ENCODE data around the gene ZNF230. TPM values are rescaled to one million over a fixed set of nuclear protein-coding genes. Genes with fewer than 3 reads are reported as not detected.
A peak's percentile ranks its signal among the peaks of the same experiment; 100 is the strongest.

Gene ZNF230
- polyA plus RNA-seq, 3 donors, result 1.0 to 3.9 (median 1.3) TPM

DNA sequence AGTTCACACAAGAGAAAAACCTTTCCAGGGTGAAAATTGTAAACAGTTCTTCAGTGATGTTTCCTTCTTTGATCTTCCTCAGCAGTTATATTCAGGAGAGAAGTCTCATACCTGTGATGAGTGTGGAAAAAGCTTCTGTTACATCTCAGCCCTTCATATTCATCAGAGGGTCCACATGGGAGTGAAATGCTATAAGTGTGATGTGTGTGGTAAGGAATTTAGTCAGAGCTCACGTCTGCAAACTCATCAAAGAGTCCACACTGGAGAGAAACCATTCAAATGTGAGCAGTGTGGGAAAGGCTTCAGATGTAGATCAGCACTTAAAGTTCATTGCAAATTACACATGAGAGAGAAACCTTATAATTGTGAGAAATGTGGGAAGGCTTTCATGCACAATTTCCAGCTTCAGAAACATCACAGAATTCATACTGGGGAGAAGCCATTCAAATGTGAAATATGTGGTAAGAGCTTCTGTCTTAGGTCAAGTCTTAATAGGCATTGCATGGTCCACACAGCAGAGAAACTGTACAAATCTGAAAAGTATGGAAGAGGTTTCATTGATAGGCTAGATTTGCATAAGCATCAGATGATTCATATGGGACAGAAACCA, 29.3 kb downstream of the ZNF230 start:
- intact Hi-C loops (cut with micrococcal nuclease), result no loop called here
- H3K79me2 ChIP-seq (ENCODE audit: insufficient read depth, low read length), result no peaks in the 10 kb centered on the region

DNA sequence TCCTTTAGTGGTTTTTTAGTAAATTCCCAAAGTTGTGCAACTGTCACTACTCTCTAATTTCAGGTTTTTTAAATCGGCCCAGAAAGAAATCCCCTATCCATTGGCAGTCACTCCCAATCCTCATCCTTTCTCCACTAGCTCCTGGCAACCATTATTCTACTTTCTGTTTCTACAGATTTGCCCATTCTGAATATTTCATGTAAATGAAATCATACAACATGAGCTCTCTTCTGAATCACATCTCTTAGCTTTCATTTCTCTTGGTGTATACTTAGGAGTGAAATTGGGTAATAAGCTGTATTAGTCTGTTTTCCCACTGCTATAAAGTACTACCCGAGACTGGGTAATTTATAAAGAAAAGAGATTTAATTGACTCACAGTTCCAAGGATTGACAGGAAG, 39.4 kb downstream of the ZNF230 start:
- intact Hi-C loops (cut with micrococcal nuclease), result no loop called here
- H3K27ac ChIP-seq (ENCODE audit: low read depth in 1 of 2, low read length in 2 of 2), result no peak overlapping the region
- H3K4me1 ChIP-seq (ENCODE audit: control insufficient read depth in 1 of 2, insufficient read depth in 2 of 2, low read length in 2 of 2), result no peaks in the 10 kb centered on the region
- H3K4me3 Mint-ChIP-seq, result no peak overlapping the region
- H3K27me3 ChIP-seq (ENCODE audit: control insufficient read depth in 2 of 2, insufficient read depth in 2 of 2, low read length in 2 of 2), result no peaks in the 10 kb centered on the region
- H3K4me2 ChIP-seq (replicated peaks; ENCODE audit: extremely low read depth, low read length, poor library complexity, severe bottlenecking), result no peak overlapping the region
- peaks cover 0 to 6% (median 3%) of the 10 kb centered on the region in 3 donors for H3K27me3 Mint-ChIP-seq (ENCODE audit: low read depth in 3 of 3)
- H3K4me1 Mint-ChIP-seq, result no peaks in the 10 kb centered on the region
- H4K20me1 ChIP-seq (ENCODE audit: insufficient read depth, low read length), result no peaks in the 10 kb centered on the region
- no peak overlapping the region for H2AFZ ChIP-seq (ENCODE audit: insufficient read depth, low read depth, low read length, poor library complexity, severe bottlenecking)
- no peak overlapping the region for H3K27ac Mint-ChIP-seq
- H3K36me3 ChIP-seq (replicated peaks in 1 of 2; ENCODE audit: control insufficient read depth in 1 of 2, insufficient read depth in 2 of 2, low read length in 2 of 2), result no peaks in the 10 kb centered on the region
- 100% methylated on average over 1 of the region's 2 CpGs for WGBS (ENCODE audit: insufficient coverage)
- no peak for TF ChIP-seq CTCF (IDR thresholded peaks at IDR 0.05)
- no peak overlapping the region for H3K9ac ChIP-seq (ENCODE audit: insufficient read depth, low read length, poor library complexity, severe bottlenecking)
- no peak overlapping the region for H3K4me3 ChIP-seq (replicated peaks in 1 of 3; ENCODE audit: low read depth in 2 of 3, low read length in 3 of 3)
- peaks cover 9 to 47% of the 10 kb centered on the region in 2 donors for H3K9me3 ChIP-seq (replicated peaks in 1 of 2; ENCODE audit: control insufficient read depth in 1 of 2, insufficient read depth in 1 of 2, low read length in 2 of 2)
- no peak for DNase-seq
- no peaks in the 10 kb centered on the region for H3K79me2 ChIP-seq (ENCODE audit: insufficient read depth, low read length)
- no peaks in the 10 kb centered on the region for H3K36me3 Mint-ChIP-seq
- peaks cover 17 to 40% (median 32%) of the 10 kb centered on the region in 7 donors for H3K9me3 Mint-ChIP-seq

More for the DNA sequence above, 29.3 kb downstream of the ZNF230 start:
- Histone ChIP-seq H3K4me1 (ENCODE audit: control insufficient read depth in 1 of 2, insufficient read depth in 2 of 2, low read length in 2 of 2) (no peaks in the 10 kb centered on the region), H2AFZ (ENCODE audit: insufficient read depth, low read depth, low read length, poor library complexity, severe bottlenecking) (no peak overlapping the region), H3K27ac (ENCODE audit: low read depth in 1 of 2, low read length in 2 of 2) (no peak overlapping the region), H3K4me2 (replicated peaks; ENCODE audit: extremely low read depth, low read length, poor library complexity, severe bottlenecking) (no peak overlapping the region), H3K4me3 (replicated peaks in 1 of 3; ENCODE audit: low read depth in 2 of 3, low read length in 3 of 3) (peak overlapping the region in 1 of 3 experiments; percentile 40), H4K20me1 (ENCODE audit: insufficient read depth, low read length) (no peaks in the 10 kb centered on the region), H3K9me3 (replicated peaks in 1 of 2; ENCODE audit: control insufficient read depth in 1 of 2, insufficient read depth in 1 of 2, low read length in 2 of 2) (peaks cover 62 to 99% of the 10 kb centered on the region in 2 donors), H3K27me3 (ENCODE audit: control insufficient read depth in 2 of 2, insufficient read depth in 2 of 2, low read length in 2 of 2) (no peaks in the 10 kb centered on the region), H3K36me3 (replicated peaks in 1 of 2; ENCODE audit: control insufficient read depth in 1 of 2, insufficient read depth in 2 of 2, low read length in 2 of 2) (peaks cover 38 to 56% of the 10 kb centered on the region in 2 donors), H3K9ac (ENCODE audit: insufficient read depth, low read length, poor library complexity, severe bottlenecking) (no peak overlapping the region)
- Mint-ChIP-seq H3K27me3 (ENCODE audit: low read depth in 3 of 3) (peaks cover 0 to 4% (median 2%) of the 10 kb centered on the region in 3 donors), H3K4me1 (no peaks in the 10 kb centered on the region), H3K9me3 (peaks cover 48 to 89% (median 75%) of the 10 kb centered on the region in 7 donors), H3K27ac (no peak overlapping the region), H3K4me3 (no peak overlapping the region), H3K36me3 (peaks cover 42 to 51% of the 10 kb centered on the region in 2 donors)
- WGBS (ENCODE audit: insufficient coverage), result no CpG with 5 or more reads among the region's 1 CpG
- DNase-seq, result no peak
- TF ChIP-seq CTCF (IDR thresholded peaks at IDR 0.05), result no peak
